H1 (cell line): ENCODE measurements around the gene RTN4RL1. TPM values are rescaled to one million over a fixed set of nuclear protein-coding genes. Genes with fewer than 3 reads are reported as not detected.

ENCODE experiments used
- CTCF ChIA-PET: fragments of 300-600 bp; sonication (Branson Sonifier 250); formaldehyde crosslinking; loops from one replicate; lab custom pipeline; 2021; ENCODE audit not compliant: partially characterized antibody; lab: Charles Lee
- POLR2A ChIA-PET: fragments of 300-600 bp; sonication (Branson Sonifier 250); formaldehyde crosslinking; loops from one replicate; lab custom pipeline; 2021; ENCODE audit warnings: inconsistent platforms; ENCODE audit not compliant: partially characterized antibody; lab: Charles Lee
- DNase-seq, 2 experiments: peaks; one replicate each; pipeline versions ENCODE4 v3.0.0 to v3.0.0-alpha.2; 2010 to 2022; ENCODE audit warnings: low spot score in 2 of 2, low read depth in 1 of 2, mixed read lengths in 1 of 2
- FAIRE-seq: peaks from 2 replicates; lab custom pipeline; 2011; peaks lifted over from hg19 to GRCh38; lab: Jason Lieb, UNC
- H2AFZ ChIP-seq: 2 replicates; pipeline ENCODE4 v1.8.1; 2012; ENCODE audit warnings: low read length, inconsistent platforms
- H2AK5ac ChIP-seq: 2 replicates; pipeline ENCODE4 v1.6.1; 2013; ENCODE audit warnings: low read depth, low read length
- H2BK120ac ChIP-seq: replicated peaks from 2 replicates; pipeline ENCODE3; 2013; ENCODE audit warnings: low read depth, low read length, inconsistent platforms
- H2BK12ac ChIP-seq: 2 replicates; pipeline ENCODE4 v1.6.1; 2013; ENCODE audit warnings: low read depth, low read length
- H2BK15ac ChIP-seq: 2 replicates; pipeline ENCODE4 v1.6.1; 2013; ENCODE audit warnings: low read length
- H2BK20ac ChIP-seq: 2 replicates; pipeline ENCODE4 v1.6.1; 2013; ENCODE audit warnings: low read length
- H2BK5ac ChIP-seq: 2 replicates; pipeline ENCODE4 v1.6.1; 2013; ENCODE audit warnings: low read depth, low read length
- H3K14ac ChIP-seq: 2 replicates; pipeline ENCODE4 v1.6.1; 2013; ENCODE audit warnings: inconsistent platforms; ENCODE audit not compliant: insufficient read length
- H3K18ac ChIP-seq: 2 replicates; pipeline ENCODE4 v1.6.1; 2013; ENCODE audit warnings: low read length; ENCODE audit errors: extremely low read depth
- H3K23ac ChIP-seq: 2 replicates; pipeline ENCODE4 v1.6.1; 2013; ENCODE audit warnings: inconsistent platforms; ENCODE audit not compliant: insufficient read length
- H3K23me2 ChIP-seq: 2 replicates; pipeline ENCODE4 v1.6.1; 2013; ENCODE audit warnings: low read depth, low read length
- H3K27ac ChIP-seq: 2 replicates; pipeline ENCODE4 v1.6.1; 2011; ENCODE audit warnings: low read depth, low read length, inconsistent platforms
- H3K27me3 ChIP-seq, 4 experiments: replicated peaks in 1 of 4; 1 replicate in 1 of 4; 2 replicates in 3 of 4; pipeline versions ENCODE4 v1.6.1 to v1.8.1; 2011 to 2013; ENCODE audit warnings: low read length in 3 of 4, mild to moderate bottlenecking in 3 of 4, inconsistent platforms in 2 of 4, mixed read lengths in 2 of 4, moderate library complexity in 1 of 4; ENCODE audit not compliant: control insufficient read depth in 3 of 4, insufficient read depth in 3 of 4; ENCODE audit errors: extremely low read depth in 1 of 4
- H3K36me3 ChIP-seq, 4 experiments: 2 replicates each; pipeline versions ENCODE4 v1.6.1 to v1.8.1; 2011 to 2013; ENCODE audit warnings: mild to moderate bottlenecking in 4 of 4, low read length in 3 of 4, moderate library complexity in 2 of 4, control low read depth in 1 of 4, inconsistent platforms in 1 of 4; ENCODE audit not compliant: insufficient read depth in 4 of 4, control insufficient read depth in 2 of 4
- H3K4ac ChIP-seq: replicated peaks from 2 replicates; pipeline ENCODE3; 2013; ENCODE audit warnings: low read length, low read depth, mixed read lengths, inconsistent platforms; ENCODE audit not compliant: insufficient read length
- H3K4me1 ChIP-seq, 4 experiments: replicated peaks in 1 of 4; 1 replicate in 1 of 4; 2 replicates in 3 of 4; pipeline versions ENCODE4 v1.6.1 to v1.8.1; 2011 to 2013; ENCODE audit warnings: low read length in 3 of 4, inconsistent platforms in 2 of 4, mixed read lengths in 1 of 4; ENCODE audit not compliant: insufficient read depth in 4 of 4, control insufficient read depth in 3 of 4
- H3K4me2 ChIP-seq, 2 experiments: 2 replicates each; pipeline versions ENCODE4 v1.6.1 to v1.8.1; 2011 to 2013; ENCODE audit warnings: low read depth in 2 of 2, low read length in 2 of 2, control low read depth in 1 of 2, inconsistent platforms in 1 of 2, mild to moderate bottlenecking in 1 of 2; ENCODE audit not compliant: insufficient read depth in 1 of 2
- H3K4me3 ChIP-seq, 4 experiments: fragments of 200-600, 300-600 bp in 1 of 4; sonication (generic), shearing (Covaris generic), sonication (Bioruptor Twin) in 1 of 4; 2 replicates each; pipeline versions ENCODE4 v1.5.1 to v1.8.1; 2011 to 2016; ENCODE audit warnings: low read length in 4 of 4, low read depth in 3 of 4, control low read depth in 2 of 4, inconsistent platforms in 2 of 4, mild to moderate bottlenecking in 2 of 4, mixed read lengths in 1 of 4, moderate library complexity in 1 of 4; ENCODE audit not compliant: insufficient read depth in 2 of 4; ENCODE audit errors: extremely low read depth in 1 of 4
- H3K56ac ChIP-seq: replicated peaks from 2 replicates; pipeline ENCODE3; 2013; ENCODE audit warnings: low read depth, mild to moderate bottlenecking, mixed read lengths, low read length, inconsistent platforms; ENCODE audit not compliant: insufficient read length
- H3K79me1 ChIP-seq: 2 replicates; pipeline ENCODE4 v1.6.1; 2013; ENCODE audit warnings: low read depth, low read length, control low read depth
- H3K79me2 ChIP-seq, 2 experiments: 2 replicates each; pipeline versions ENCODE4 v1.6.1 to v1.8.1; 2012 to 2013; ENCODE audit warnings: low read length in 2 of 2, mild to moderate bottlenecking in 2 of 2, inconsistent platforms in 1 of 2; ENCODE audit not compliant: insufficient read depth in 2 of 2, control insufficient read depth in 1 of 2
- H3K9ac ChIP-seq, 4 experiments: replicated peaks in 1 of 4; 1 replicate in 1 of 4; 2 replicates in 3 of 4; pipeline versions ENCODE4 v1.6.1 to v1.8.1; 2011 to 2013; ENCODE audit warnings: low read depth in 3 of 4, low read length in 3 of 4, control low read depth in 2 of 4, mild to moderate bottlenecking in 2 of 4, moderate library complexity in 2 of 4, inconsistent platforms in 1 of 4; ENCODE audit errors: extremely low read depth in 1 of 4
- H3K9me3 ChIP-seq, 2 experiments: 2 replicates each; pipeline versions ENCODE4 v1.6.1 to v1.8.1; 2012 to 2013; ENCODE audit warnings: mild to moderate bottlenecking in 2 of 2, moderate library complexity in 2 of 2, control low read depth in 1 of 2, inconsistent platforms in 1 of 2, low read depth in 1 of 2, low read length in 1 of 2, mixed read lengths in 1 of 2; ENCODE audit not compliant: insufficient read depth in 2 of 2
- H4K20me1 ChIP-seq, 2 experiments: replicated peaks in 1 of 2; 2 replicates each; pipeline versions ENCODE3 to v1.8.1; 2011 to 2013; ENCODE audit warnings: inconsistent platforms in 2 of 2, low read length in 2 of 2, mild to moderate bottlenecking in 1 of 2; ENCODE audit not compliant: insufficient read depth in 2 of 2, control insufficient read depth in 1 of 2
- H4K5ac ChIP-seq: 2 replicates; pipeline ENCODE4 v1.6.1; 2013; ENCODE audit warnings: low read length, low read depth, mixed read lengths, inconsistent platforms; ENCODE audit not compliant: insufficient read length
- H4K8ac ChIP-seq: 2 replicates; pipeline ENCODE4 v1.8.0; 2013; ENCODE audit warnings: mild to moderate bottlenecking, moderate library complexity, low read length, inconsistent platforms; ENCODE audit not compliant: insufficient read depth; ENCODE audit errors: extremely low read depth
- H4K91ac ChIP-seq: replicated peaks from 2 replicates; pipeline ENCODE3; 2013; ENCODE audit warnings: low read length, mixed read lengths, inconsistent platforms; ENCODE audit not compliant: insufficient read length
- CEBPB ChIP-seq: IDR thresholded peaks from 2 replicates; pipeline ENCODE4 v1.6.1; 2012; ENCODE audit warnings: low read depth, low read length
- CTBP2 ChIP-seq: IDR thresholded peaks from 2 replicates; pipeline ENCODE4 v1.7.0; 2011; ENCODE audit warnings: borderline replicate concordance, mild to moderate bottlenecking, moderate library complexity, mixed read lengths, low read length; ENCODE audit not compliant: insufficient read depth, insufficient read length
- HDAC2 ChIP-seq, 2 experiments: fragments of 300-600 bp in 1 of 2; sonication (generic) in 1 of 2; IDR thresholded peaks; 2 replicates each; pipeline ENCODE4 v1.6.1; 2011 to 2012; ENCODE audit warnings: low read depth in 2 of 2, low read length in 2 of 2, mild to moderate bottlenecking in 2 of 2, moderate library complexity in 2 of 2, borderline replicate concordance in 1 of 2, inconsistent platforms in 1 of 2
- RAD21 ChIP-seq, 2 experiments: IDR thresholded peaks in 1 of 2; conservative IDR thresholded peaks in 1 of 2; 2 replicates each; pipeline ENCODE4 v1.6.1; 2011; ENCODE audit warnings: low read depth in 2 of 2, low read length in 2 of 2, improper control_type of control experiment in 1 of 2, inconsistent platforms in 1 of 2, mild to moderate bottlenecking in 1 of 2, moderate library complexity in 1 of 2
- SUZ12 ChIP-seq: fragments of 200-600 bp; sonication (generic); IDR thresholded peaks from 2 replicates; pipeline ENCODE4 v1.6.1; 2012; ENCODE audit warnings: mild to moderate bottlenecking, inconsistent platforms, low read length, moderate library complexity, mixed read lengths
- TBP ChIP-seq: IDR thresholded peaks from 2 replicates; pipeline ENCODE4 v1.6.1; 2011; ENCODE audit warnings: low read depth, low read length, improper control_type of control experiment
- WGBS, 2 experiments: shearing (Covaris generic) in 1 of 2; methylation state at CpG; one replicate each; pipeline versions ENCODE4 v1.1.6 to v1.1.7; 2013 to 2015; ENCODE audit warnings: low lambda C conversion rate in 2 of 2, mixed read lengths in 2 of 2, inconsistent platforms in 1 of 2, low coverage in 1 of 2, missing lambda C conversion rate in 1 of 2; ENCODE audit not compliant: insufficient replicate concordance in 2 of 2, insufficient coverage in 1 of 2, insufficient read length in 1 of 2; ENCODE audit errors: extremely low coverage in 1 of 2, missing lambda C conversion rate in 1 of 2; 5-methylcytosine and 5-hydroxymethylcytosine counted together
- polyA plus RNA-seq, 7 experiments: library from polyadenylated mRNA; depleted of rRNA in 3 of 7; stranded (reverse) in 5 of 7; unstranded in 2 of 7; fragments of >200 nt in 5 of 7; fragments of 200-250 nt in 2 of 7; gene quantifications; 1 replicate in 5 of 7; 2 replicates in 1 of 7; 4 replicates in 1 of 7; pipeline versions ENCODE4 v1.2.1 to v1.2.3, GENCODE V29; 2011 to 2013; ENCODE audit warnings: missing spikeins in 2 of 7, mixed read lengths in 2 of 7
- total RNA-seq: library from RNA; stranded (reverse); fragmentation: NEBNext Ultra II Directional; extraction: Animal tissue kit (Norgen Biotek cat#: 25700); gene quantifications from 2 replicates; pipeline ENCODE4 v1.2.1, GENCODE V29; 2021

RTN4RL1 gene
- total and polyA plus RNA-seq, 2 of the 8 experiments (the other 6 are each of a cell fraction or from before 2014, with no cell fraction given), result 0.09 TPM; not detected in 1

GRCh38 chr17:1992541-1992940, 32.6 kb downstream of the RTN4RL1 start:
- Histone ChIP-seq H4K5ac (no peak overlapping the region), H2BK20ac (no peak overlapping the region), H3K9ac (no peak overlapping the region), H3K4me3 (no peak overlapping the region), H3K79me1 (no peaks in the 10 kb centered on the region), H3K27ac (no peak overlapping the region), H3K79me2 (no peaks in the 10 kb centered on the region), H4K8ac (no peak overlapping the region), H3K4me2 (no peak overlapping the region), H4K20me1 (no peaks in the 10 kb centered on the region), H2AFZ (no peak overlapping the region), H2BK5ac (no peak overlapping the region), H2BK120ac (no peak overlapping the region), H2AK5ac (no peak overlapping the region), H2BK12ac (0 out of 2 replicates have a peak overlapping the region, but pooled peaks have one; percentile 9), H4K91ac (no peak overlapping the region), H3K56ac (no peak overlapping the region), H3K18ac (no peak overlapping the region), H3K4ac (no peak overlapping the region), H3K23ac (no peak overlapping the region), H2BK15ac (no peak overlapping the region), H3K14ac (no peak overlapping the region), H3K36me3 (no peaks in the 10 kb centered on the region), H3K23me2 (no peaks in the 10 kb centered on the region; the same call in 1 of the 2 replicates), H3K27me3 (peaks cover 0 to 8% (median 3%) of the 10 kb centered on the region in 4 experiments; a peak in 4 of 7 replicates), H3K9me3 (no peaks in the 10 kb centered on the region), H3K4me1 (peaks cover 0 to 14% (median 5%) of the 10 kb centered on the region in 4 experiments; a peak in 5 of 7 replicates)
- DNase-seq (no peak), FAIRE-seq (no peak)
- ChIA-PET CTCF (interaction anchor here (2.3 kb wide), 1 partner anchor 10 kb away, joined by 12 read pairs; no protein-coding TSS in a partner anchor), POLR2A (interaction anchor here (0.6 to 1.0 kb wide), 2 partner anchors 24 to 80 kb away, joined by 3 read pairs; no protein-coding TSS in a partner anchor)
- no peak for TF ChIP-seq RAD21 (IDR thresholded peaks at IDR 0.05 in 1 of 2, conservative IDR thresholded peaks at IDR 0.05 in 1 of 2; ENCODE audit: low read depth in 2 of 2, low read length in 2 of 2)
- TF ChIP-seq HDAC2 (IDR thresholded peaks at IDR 0.05; ENCODE audit: borderline replicate concordance in 1 of 2, low read depth in 2 of 2, low read length in 2 of 2), result no peak
- no peak for TF ChIP-seq CEBPB
- TF ChIP-seq CTBP2, result no peak
- no peak for TF ChIP-seq TBP
- TF ChIP-seq SUZ12, result no peak
- 84% methylated on average over 9 of the region's 10 CpGs; no CpG with 5 or more reads in 1 of the 2 experiments for WGBS, 2 experiments
